Spleen (tissue), 11 donors: Measurements from ENCODE around the gene ATP10A. TPM values are rescaled to one million over a fixed set of nuclear protein-coding genes. Genes with fewer than 3 reads are reported as not detected.

Experiments used
- DNase-seq: peaks from one replicate; pipeline ENCODE4 v3.0.0-alpha.2; 2020
- H3K27ac ChIP-seq, 8 donors: fragments of 200-600 bp; sonication (generic) in 7 of 8; 1 replicate in 4 of 8; 2 replicates in 4 of 8; pipeline versions ENCODE4 v1.5.0 to v1.8.0; 2016 to 2021; ENCODE audit warnings: inconsistent platforms in 4 of 8, mild to moderate bottlenecking in 4 of 8, moderate library complexity in 1 of 8
- H3K27me3 ChIP-seq, 7 donors: fragments of 200-600 bp; sonication (generic) in 6 of 7; replicated peaks in 1 of 7; 1 replicate in 4 of 7; 2 replicates in 3 of 7; pipeline versions ENCODE4 v1.5.0 to v1.8.0; 2016 to 2021; ENCODE audit warnings: inconsistent platforms in 3 of 7, mild to moderate bottlenecking in 1 of 7
- H3K36me3 ChIP-seq, 6 donors: fragments of 200-600 bp; sonication (generic) in 5 of 6; 1 replicate in 4 of 6; 2 replicates in 2 of 6; pipeline versions ENCODE4 v1.5.0 to v1.8.0; 2016 to 2021; ENCODE audit warnings: inconsistent platforms in 2 of 6
- H3K4me1 ChIP-seq, 6 donors: fragments of 200-600 bp; sonication (generic) in 5 of 6; 1 replicate in 3 of 6; 2 replicates in 3 of 6; pipeline versions ENCODE4 v1.5.0 to v1.8.0; 2016 to 2021; ENCODE audit warnings: inconsistent platforms in 3 of 6
- H3K4me3 ChIP-seq, 8 donors: fragments of 200-600 bp; sonication (generic) in 7 of 8; 1 replicate in 4 of 8; 2 replicates in 4 of 8; pipeline versions ENCODE4 v1.5.0 to v1.8.0; 2016 to 2021; ENCODE audit warnings: inconsistent platforms in 4 of 8, mild to moderate bottlenecking in 4 of 8, moderate library complexity in 2 of 8
- H3K9me3 ChIP-seq, 8 donors: fragments of 200-600 bp; sonication (generic) in 7 of 8; 1 replicate in 4 of 8; 2 replicates in 4 of 8; pipeline versions ENCODE4 v1.5.0 to v1.8.0; 2016 to 2021; ENCODE audit warnings: inconsistent platforms in 4 of 8
- POLR2A ChIP-seq, 3 donors: fragments of 450-650 bp; IDR thresholded peaks; one replicate each; pipeline ENCODE4 v1.5.1; 2017; ENCODE audit warnings: antibody characterized with exemption in 3 of 3, mild to moderate bottlenecking in 1 of 3
- POLR2AphosphoS5 ChIP-seq, 3 donors: sonication (generic); formaldehyde crosslinking; IDR thresholded peaks; one replicate each; pipeline ENCODE4 v1.5.1; 2017; ENCODE audit warnings: antibody characterized with exemption in 3 of 3
- WGBS, 5 donors: extraction: QIAGEN DNeasy Blood & Tissue Kit in 3 of 5; methylation state at CpG; one replicate each; pipeline versions ENCODE4 v1.1.5 to v1.1.7; 2013 to 2018; 5-methylcytosine and 5-hydroxymethylcytosine counted together
- intact Hi-C: fragments of 100-400 bp; cut with DNase I; formaldehyde crosslinking; loops from one replicate; pipeline ENCODE4 v1.15.0; 2023; ENCODE audit warnings: low total_unique reads
- polyA plus RNA-seq, 3 donors: library from polyadenylated mRNA; stranded (reverse); fragments of 200-250 nt; gene quantifications; one replicate each; pipeline ENCODE4 v1.2.1, GENCODE V29; 2013
- total RNA-seq, 7 donors: library from RNA; depleted of rRNA in 3 of 7; stranded (reverse); fragments of >200 nt in 3 of 7; fragmentation: NEBNext Ultra II Directional in 4 of 7; extraction: Animal tissue kit (Norgen Biotek cat#: 25700) in 4 of 7; gene quantifications; one replicate each; pipeline versions ENCODE4 v1.1.0 to v1.2.1, GENCODE V29; 2016 to 2021
- TF ChIP-seq, protein P1 (sequence below), 11 experiments: fragments of 200-600 bp in 7 of 11; fragments of 450-650 bp in 4 of 11; sonication (generic) in 4 of 11; IDR thresholded peaks in 8 of 11; conservative IDR thresholded peaks in 3 of 11; 1 replicate in 7 of 11; 2 replicates in 4 of 11; pipeline versions ENCODE4 v1.4.0 to v1.8.0; 2016 to 2021; ENCODE audit warnings: antibody characterized with exemption in 11 of 11, inconsistent platforms in 4 of 11, mild to moderate bottlenecking in 1 of 11
- donor health status: healthy with polysubstance abuse.
- donor health status: DM: no; HTN: no; CAD: no; lungs with moderate emphysema.
- donor health status: DM: no; HTN: no; CAD: no.
- donor health status: Bipolar disorder and iron deficiency.
- donor health status: healthy.
- donor health status: DM: no; HTN: no; CAD: no.
- donor health status: DM: yes; HTN: yes; CAD: no.

The ATP10A gene
- total and polyA plus RNA-seq, 10 donors, result 0.54 to 8.6 (median 2.7) TPM

- Histone ChIP-seq H3K27me3 (peaks cover 0 to 34% (median 0%) of the 10 kb centered on the region in 7 donors), H3K4me1 (peaks cover 0 to 76% (median 5%) of the 10 kb centered on the region in 6 donors), H3K36me3 (no peaks in the 10 kb centered on the region), H3K4me3 (no peak overlapping the region), H3K9me3 (no peaks in the 10 kb centered on the region), H3K27ac (no peak overlapping the region)
- WGBS, 5 donors, result 88 to 92% (median 90%) methylated on average over 4 of the region's 4 CpGs
- intact Hi-C loops, result no loop called here
- TF ChIP-seq POLR2A (IDR thresholded peaks at IDR 0.05) (no peak), POLR2AphosphoS5 (IDR thresholded peaks at IDR 0.05) (no peak)
- DNase-seq, result no peak
Observed at GRCh38 chr15:25797035-25797434, 66.1 kb downstream of the ATP10A start.

DNA sequence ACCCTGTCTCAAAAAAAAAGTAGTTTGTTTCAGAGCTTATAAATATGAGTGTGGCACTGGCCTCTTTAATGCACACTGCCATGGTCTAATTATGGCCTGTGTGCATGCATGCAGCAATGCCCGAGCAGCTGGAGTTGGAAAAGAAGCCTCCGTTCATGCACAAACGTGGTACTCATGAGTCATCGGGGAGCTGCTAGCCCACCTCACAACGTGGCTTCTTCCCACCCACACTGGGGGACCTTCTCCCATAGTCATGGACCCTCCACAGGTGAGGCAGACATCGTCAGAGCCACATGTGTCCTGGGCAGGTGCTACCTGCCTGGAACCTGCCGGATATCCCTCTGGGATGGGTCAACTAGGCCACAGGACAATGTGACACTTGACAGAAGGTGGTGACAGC is 66.7 kb downstream of the ATP10A start:
- Histone ChIP-seq H3K4me1 (peaks cover 0 to 76% (median 5%) of the 10 kb centered on the region in 6 donors), H3K9me3 (no peaks in the 10 kb centered on the region), H3K36me3 (no peaks in the 10 kb centered on the region), H3K27ac (no peak overlapping the region), H3K4me3 (no peak overlapping the region), H3K27me3 (peaks cover 0 to 34% (median 0%) of the 10 kb centered on the region in 7 donors)
- no peak for DNase-seq
- intact Hi-C loops, result no loop called here
- TF ChIP-seq POLR2AphosphoS5 (IDR thresholded peaks at IDR 0.05) (no peak), POLR2A (IDR thresholded peaks at IDR 0.05) (no peak)
- TF ChIP-seq, protein P1, sequence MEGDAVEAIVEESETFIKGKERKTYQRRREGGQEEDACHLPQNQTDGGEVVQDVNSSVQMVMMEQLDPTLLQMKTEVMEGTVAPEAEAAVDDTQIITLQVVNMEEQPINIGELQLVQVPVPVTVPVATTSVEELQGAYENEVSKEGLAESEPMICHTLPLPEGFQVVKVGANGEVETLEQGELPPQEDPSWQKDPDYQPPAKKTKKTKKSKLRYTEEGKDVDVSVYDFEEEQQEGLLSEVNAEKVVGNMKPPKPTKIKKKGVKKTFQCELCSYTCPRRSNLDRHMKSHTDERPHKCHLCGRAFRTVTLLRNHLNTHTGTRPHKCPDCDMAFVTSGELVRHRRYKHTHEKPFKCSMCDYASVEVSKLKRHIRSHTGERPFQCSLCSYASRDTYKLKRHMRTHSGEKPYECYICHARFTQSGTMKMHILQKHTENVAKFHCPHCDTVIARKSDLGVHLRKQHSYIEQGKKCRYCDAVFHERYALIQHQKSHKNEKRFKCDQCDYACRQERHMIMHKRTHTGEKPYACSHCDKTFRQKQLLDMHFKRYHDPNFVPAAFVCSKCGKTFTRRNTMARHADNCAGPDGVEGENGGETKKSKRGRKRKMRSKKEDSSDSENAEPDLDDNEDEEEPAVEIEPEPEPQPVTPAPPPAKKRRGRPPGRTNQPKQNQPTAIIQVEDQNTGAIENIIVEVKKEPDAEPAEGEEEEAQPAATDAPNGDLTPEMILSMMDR (IDR thresholded peaks at IDR 0.05 in 8 of 11, conservative IDR thresholded peaks at IDR 0.05 in 3 of 11), result no peak
- WGBS, 5 donors, result 72 to 92% (median 74%) methylated on average over 2 to 7 of the region's 7 CpGs

DNA sequence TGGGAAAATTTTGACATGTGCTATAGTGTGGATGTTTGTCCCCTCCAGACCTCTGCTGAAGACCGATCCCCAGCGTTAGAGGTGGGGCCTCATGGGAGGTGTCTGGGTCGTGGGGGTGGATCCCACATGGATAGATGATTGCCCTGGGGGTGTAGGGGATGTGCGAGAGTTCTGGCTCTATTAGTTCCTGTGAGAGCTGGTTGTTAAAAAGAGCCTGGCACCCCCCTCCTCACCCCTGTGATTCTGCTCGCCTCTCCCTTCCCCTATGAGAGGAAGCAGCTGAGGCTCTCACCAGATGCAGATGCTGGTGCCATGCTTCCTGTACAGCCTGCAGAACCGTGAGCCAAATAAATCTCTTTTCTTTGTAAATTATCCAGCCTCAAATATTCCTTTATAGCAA is 67.4 kb downstream of the ATP10A start:
- no peak overlapping the region for H3K4me3 ChIP-seq
- H3K9me3 ChIP-seq, result no peaks in the 10 kb centered on the region
- no peak for DNase-seq
- H3K27ac ChIP-seq, result no peak overlapping the region
- H3K4me1 ChIP-seq, result peaks cover 0 to 74% (median 5%) of the 10 kb centered on the region in 6 donors
- TF ChIP-seq, protein P1 (IDR thresholded peaks at IDR 0.05 in 8 of 11, conservative IDR thresholded peaks at IDR 0.05 in 3 of 11), result no peak
- TF ChIP-seq POLR2AphosphoS5 (IDR thresholded peaks at IDR 0.05) (no peak), POLR2A (IDR thresholded peaks at IDR 0.05) (no peak)
- WGBS, 5 donors, result 18 to 34% (median 27%) methylated on average over 5 to 6 of the region's 6 CpGs
- intact Hi-C loops, result no loop called here
- H3K27me3 ChIP-seq, result peaks cover 0 to 27% (median 0%) of the 10 kb centered on the region in 7 donors
- H3K36me3 ChIP-seq, result no peaks in the 10 kb centered on the region

DNA sequence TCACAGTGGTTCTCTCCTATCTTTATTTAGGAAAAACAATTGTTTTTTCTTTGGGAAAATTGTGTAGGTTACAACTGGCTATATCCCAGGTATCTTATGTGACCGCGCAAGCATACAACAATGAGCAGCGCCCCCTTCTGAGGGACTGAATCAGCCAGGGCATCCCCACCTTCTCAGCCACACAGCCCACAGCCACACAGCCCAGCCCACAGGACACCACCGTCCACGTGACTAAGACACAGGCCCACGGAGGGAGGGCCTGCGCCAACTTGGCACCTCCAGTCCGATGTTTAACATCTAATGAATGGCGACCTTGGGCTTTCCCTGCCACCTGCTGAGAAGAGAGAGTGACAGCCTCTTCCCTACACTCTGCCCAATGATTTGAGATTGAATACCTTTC is 68.1 kb downstream of the ATP10A start:
- intact Hi-C loops, result no loop called here
- Histone ChIP-seq H3K36me3 (no peaks in the 10 kb centered on the region), H3K4me3 (no peak overlapping the region), H3K9me3 (no peaks in the 10 kb centered on the region), H3K27ac (no peak overlapping the region), H3K4me1 (peaks cover 0 to 74% (median 6%) of the 10 kb centered on the region in 6 donors), H3K27me3 (peaks cover 0 to 21% (median 0%) of the 10 kb centered on the region in 7 donors)
- DNase-seq, result no peak
- TF ChIP-seq POLR2AphosphoS5 (IDR thresholded peaks at IDR 0.05) (no peak), POLR2A (IDR thresholded peaks at IDR 0.05) (no peak)
- TF ChIP-seq, protein P1 (IDR thresholded peaks at IDR 0.05 in 8 of 11, conservative IDR thresholded peaks at IDR 0.05 in 3 of 11), result no peak
- 78 to 89% (median 85%) methylated on average over 9 of the region's 9 CpGs for WGBS, 5 donors
